Ectodermal cell (in vitro differentiated cells): ENCODE data around the gene OTOGL.

ENCODE experiments used
- H3K27ac ChIP-seq: 2 replicates; pipeline ENCODE4 v1.7.0; 2013; ENCODE audit warnings: mild to moderate bottlenecking, low read depth, low read length; ENCODE audit not compliant: insufficient read depth, poor library complexity, severe bottlenecking
- H3K27me3 ChIP-seq: 2 replicates; pipeline ENCODE4 v1.7.0; 2013; ENCODE audit warnings: mild to moderate bottlenecking, low read length; ENCODE audit not compliant: insufficient read depth, control insufficient read depth, poor library complexity, severe bottlenecking
- H3K36me3 ChIP-seq: one replicate; pipeline ENCODE4 v1.7.0; 2013; ENCODE audit warnings: low read length; ENCODE audit not compliant: control insufficient read depth, insufficient read depth
- H3K4me1 ChIP-seq: one replicate; pipeline ENCODE4 v1.7.0; 2013; ENCODE audit warnings: low read length; ENCODE audit not compliant: control insufficient read depth, insufficient read depth
- H3K4me3 ChIP-seq: 2 replicates; pipeline ENCODE4 v1.7.0; 2013; ENCODE audit warnings: low read depth, low read length, control low read depth; ENCODE audit not compliant: insufficient read depth
- H3K9me3 ChIP-seq: 2 replicates; pipeline ENCODE4 v1.7.0; 2013; ENCODE audit warnings: mild to moderate bottlenecking, low read length, moderate library complexity; ENCODE audit not compliant: control insufficient read depth
- WGBS, 2 experiments: methylation state at CpG; one replicate each; pipeline ENCODE4 v1.1.7; 2013; ENCODE audit warnings: missing lambda C conversion rate in 2 of 2; 5-methylcytosine and 5-hydroxymethylcytosine counted together

Gene OTOGL

GRCh38 chr12:80195074-80195726 lies 95.9 kb downstream of the OTOGL start:
- H3K9me3 ChIP-seq = no peaks in the 10 kb centered on the region
- no peak overlapping the region for H3K27ac ChIP-seq
- 4 to 15% methylated on average over 1 of the region's 1 CpG for WGBS, 2 experiments
- H3K36me3 ChIP-seq = no peaks in the 10 kb centered on the region
- no peak overlapping the region for H3K4me3 ChIP-seq
- no peaks in the 10 kb centered on the region for H3K4me1 ChIP-seq
- H3K27me3 ChIP-seq = no peaks in the 10 kb centered on the region

DNA sequence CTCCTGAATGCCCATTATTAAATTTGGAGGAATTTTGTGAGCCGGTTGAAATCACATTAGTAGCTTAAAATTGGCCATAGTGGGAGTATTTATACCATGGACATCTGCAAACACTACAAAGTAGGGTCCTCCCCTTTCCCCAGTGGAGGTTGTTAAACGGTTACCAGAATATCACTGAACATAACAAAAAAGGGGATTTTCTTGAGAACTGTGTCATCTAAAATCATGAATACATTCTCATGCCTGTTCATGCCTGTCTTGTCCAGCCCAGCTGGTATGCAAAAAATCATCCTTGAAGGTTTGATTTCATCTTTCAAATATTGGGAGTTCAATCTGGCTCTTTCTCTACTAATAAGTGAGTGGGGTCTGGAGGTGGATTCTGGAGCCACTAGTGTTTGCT lies 96.4 kb downstream of the OTOGL start:
- H3K27me3 ChIP-seq = no peaks in the 10 kb centered on the region
- WGBS, 2 experiments = 78 to 94% methylated on average over 1 to 2 of the region's 2 CpGs
- no peak overlapping the region for H3K4me3 ChIP-seq

GRCh38 chr12:80196419-80196818 lies 97.1 kb downstream of the OTOGL start:
- H3K27ac ChIP-seq = no peak overlapping the region
- no peaks in the 10 kb centered on the region for H3K36me3 ChIP-seq
- 88 to 91% methylated on average over 2 of the region's 2 CpGs for WGBS, 2 experiments

More for the DNA sequence above, 96.4 kb downstream of the OTOGL start:
- no peaks in the 10 kb centered on the region for H3K9me3 ChIP-seq
- H3K36me3 ChIP-seq = no peaks in the 10 kb centered on the region
- no peaks in the 10 kb centered on the region for H3K4me1 ChIP-seq
- H3K27ac ChIP-seq = no peak overlapping the region

GRCh38 chr12:80198782-80199337 lies 99.5 kb downstream of the OTOGL start:
- H3K4me3 ChIP-seq = no peak overlapping the region
- no peaks in the 10 kb centered on the region for H3K27me3 ChIP-seq
- H3K27ac ChIP-seq = no peak overlapping the region
- no peaks in the 10 kb centered on the region for H3K4me1 ChIP-seq
- WGBS, 2 experiments = 100% methylated on average over 1 of the region's 1 CpG; no CpG with 5 or more reads in 1 of the 2 experiments
- H3K36me3 ChIP-seq = no peaks in the 10 kb centered on the region
- no peaks in the 10 kb centered on the region for H3K9me3 ChIP-seq

More at GRCh38 chr12:80196419-80196818, 97.1 kb downstream of the OTOGL start:
- H3K4me1 ChIP-seq = no peaks in the 10 kb centered on the region
- no peak overlapping the region for H3K4me3 ChIP-seq
- no peaks in the 10 kb centered on the region for H3K9me3 ChIP-seq
- no peaks in the 10 kb centered on the region for H3K27me3 ChIP-seq

DNA sequence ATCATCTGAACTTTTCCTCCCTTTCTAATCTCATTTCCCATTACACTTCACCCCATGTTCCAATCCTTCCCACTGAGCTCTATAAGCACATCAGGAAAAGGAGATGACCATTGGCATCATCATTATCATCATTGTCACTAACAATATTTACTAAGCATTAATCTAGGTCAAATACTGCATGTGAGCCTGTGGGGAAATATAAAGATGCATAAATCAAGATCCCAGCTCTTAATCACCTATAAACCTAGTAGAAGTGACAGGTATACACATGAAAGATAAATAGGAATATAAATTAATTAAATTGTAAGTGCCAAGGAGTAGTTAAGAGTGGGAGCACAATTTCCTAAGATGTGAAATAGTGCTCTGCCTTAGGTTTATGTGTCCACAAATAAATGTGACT lies 100.6 kb downstream of the OTOGL start:
- Histone ChIP-seq H3K27ac (no peak overlapping the region), H3K9me3 (no peaks in the 10 kb centered on the region)

GRCh38 chr12:80200414-80200813 lies 101.1 kb downstream of the OTOGL start:
- H3K27me3 ChIP-seq = no peaks in the 10 kb centered on the region
- no peaks in the 10 kb centered on the region for H3K4me1 ChIP-seq
- H3K36me3 ChIP-seq = no peaks in the 10 kb centered on the region
- no peaks in the 10 kb centered on the region for H3K9me3 ChIP-seq
- H3K4me3 ChIP-seq = no peak overlapping the region
- WGBS, 2 experiments = 80 to 83% methylated on average over 1 of the region's 1 CpG
- H3K27ac ChIP-seq = no peak overlapping the region

More for the DNA sequence above, 100.6 kb downstream of the OTOGL start:
- no peaks in the 10 kb centered on the region for H3K36me3 ChIP-seq
- no peaks in the 10 kb centered on the region for H3K4me1 ChIP-seq
- no peaks in the 10 kb centered on the region for H3K27me3 ChIP-seq
- H3K4me3 ChIP-seq = no peak overlapping the region

GRCh38 chr12:80201908-80202307 lies 102.6 kb downstream of the OTOGL start:
- WGBS, 2 experiments = 100% methylated on average over 2 of the region's 2 CpGs
- Histone ChIP-seq H3K4me1 (no peaks in the 10 kb centered on the region), H3K36me3 (no peaks in the 10 kb centered on the region)

GRCh38 chr12:80205960-80206359 lies 106.6 kb downstream of the OTOGL start:
- Histone ChIP-seq H3K27ac (no peak overlapping the region), H3K4me3 (no peak overlapping the region), H3K27me3 (no peaks in the 10 kb centered on the region), H3K9me3 (no peaks in the 10 kb centered on the region), H3K36me3 (no peaks in the 10 kb centered on the region), H3K4me1 (no peaks in the 10 kb centered on the region)
- WGBS, 2 experiments = no CpG with 5 or more reads among the region's 1 CpG

More at GRCh38 chr12:80201908-80202307, 102.6 kb downstream of the OTOGL start:
- no peak overlapping the region for H3K4me3 ChIP-seq
- no peak overlapping the region for H3K27ac ChIP-seq
- H3K27me3 ChIP-seq = no peaks in the 10 kb centered on the region
- no peaks in the 10 kb centered on the region for H3K9me3 ChIP-seq

DNA sequence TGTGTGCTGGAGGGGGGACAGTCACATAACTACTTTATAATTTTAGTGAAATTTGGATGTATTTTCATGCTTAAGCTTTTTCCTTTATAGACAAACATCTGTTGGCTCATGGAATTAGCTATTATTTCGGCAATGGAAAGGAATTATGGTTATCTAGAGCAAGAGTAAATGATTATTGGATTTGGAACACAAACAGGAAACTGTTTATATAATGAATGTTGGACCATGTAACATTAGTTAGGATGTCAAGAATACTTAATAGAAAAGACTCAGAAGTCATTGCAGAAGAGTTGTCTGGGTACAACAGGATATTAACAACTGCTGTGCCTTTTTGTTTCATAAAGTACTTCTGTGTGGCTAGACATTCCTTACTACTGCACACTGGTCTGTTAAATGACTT lies 108.7 kb downstream of the OTOGL start:
- WGBS, 2 experiments = 91 to 96% methylated on average over 1 of the region's 1 CpG
- Histone ChIP-seq H3K4me1 (no peaks in the 10 kb centered on the region), H3K36me3 (no peaks in the 10 kb centered on the region), H3K27me3 (no peaks in the 10 kb centered on the region), H3K4me3 (no peak overlapping the region), H3K9me3 (no peaks in the 10 kb centered on the region), H3K27ac (no peak overlapping the region)

- Histone ChIP-seq H3K4me1 (peaks cover 4% of the 10 kb centered on the region), H3K36me3 (no peaks in the 10 kb centered on the region), H3K9me3 (no peaks in the 10 kb centered on the region), H3K4me3 (no peak overlapping the region), H3K27ac (no peak overlapping the region), H3K27me3 (no peaks in the 10 kb centered on the region)
- 89 to 93% methylated on average over 2 of the region's 2 CpGs for WGBS, 2 experiments
Measured at GRCh38 chr12:80211671-80212070, 112.3 kb downstream of the OTOGL start.
